Peyer's patch (tissue), 4 donors: ENCODE data around the gene SURF4.
"Not testable (repeated sequence)": the region's sequence is repeated elsewhere in the genome, so short reads cannot be mapped to it uniquely, and the experiment has no call there.

Experiments used
- CTCF ChIP-seq, 6 experiments: fragments of 450-650 bp in 4 of 6; fragments of 200-600 bp in 2 of 6; sonication (generic) in 1 of 6; IDR thresholded peaks; one replicate each; pipeline ENCODE4 v1.5.1; 2017 to 2019; ENCODE audit warnings: antibody characterized with exemption in 6 of 6, mild to moderate bottlenecking in 3 of 6, moderate library complexity in 1 of 6
- POLR2A ChIP-seq, 2 donors: fragments of 450-650 bp; IDR thresholded peaks; one replicate each; pipeline ENCODE4 v1.5.1; 2017; ENCODE audit warnings: antibody characterized with exemption in 2 of 2, mild to moderate bottlenecking in 2 of 2, moderate library complexity in 2 of 2

- not testable (repeated sequence) for TF ChIP-seq POLR2A, CTCF (IDR thresholded peaks at IDR 0.05)
These were observed 15.6 kb upstream of the SURF4 start for GRCh38 chr9:133391449-133391848.
